GM12878 (cell line): Measurements from ENCODE around the gene DCAF5.

ENCODE experiments used
- CEBPB ChIP-seq, 2 experiments: fragments of 150-350 bp in 1 of 2; IDR thresholded peaks; 2 replicates each; pipeline ENCODE4 v1.6.1; 2012 to 2014; ENCODE audit warnings: low read depth in 2 of 2, low read length in 2 of 2, borderline replicate concordance in 1 of 2, inconsistent platforms in 1 of 2
- EP300 ChIP-seq, 2 experiments: fragments of 150-350 bp in 1 of 2; IDR thresholded peaks; 2 replicates each; pipeline ENCODE4 v1.6.1; 2011 to 2012; ENCODE audit warnings: low read depth in 2 of 2, low read length in 2 of 2, borderline replicate concordance in 1 of 2, improper control_type of control experiment in 1 of 2, inconsistent platforms in 1 of 2; ENCODE audit not compliant: control insufficient read depth in 1 of 2
- POLR2A ChIP-seq: IDR thresholded peaks from 2 replicates; pipeline ENCODE4 v1.6.1; 2011; ENCODE audit warnings: low read depth, mild to moderate bottlenecking, low read length
- POLR2AphosphoS5 ChIP-seq: IDR thresholded peaks from 2 replicates; pipeline ENCODE4 v1.6.1; 2011; ENCODE audit warnings: mild to moderate bottlenecking, low read length, inconsistent platforms
- SP1 ChIP-seq: IDR thresholded peaks from one replicate; pipeline ENCODE4 v1.6.1; 2011; ENCODE audit warnings: low read depth, low read length
- STAT3 ChIP-seq: IDR thresholded peaks from 2 replicates; pipeline ENCODE4 v1.6.1; 2011; ENCODE audit warnings: low read depth, low read length, improper control_type of control experiment
- TARDBP ChIP-seq: IDR thresholded peaks from 2 replicates; pipeline ENCODE4 v1.6.1; 2016; ENCODE audit warnings: borderline replicate concordance
- ZZZ3 ChIP-seq: IDR thresholded peaks from 2 replicates; pipeline ENCODE4 v1.6.1; 2011; ENCODE audit warnings: low read depth; ENCODE audit not compliant: control insufficient read depth, insufficient read length
- TF ChIP-seq, protein P1 (sequence below): IDR thresholded peaks from 2 replicates; pipeline ENCODE4 v1.6.1; 2012; ENCODE audit warnings: low read depth, low read length, improper control_type of control experiment
- TF ChIP-seq, protein P2 (sequence below), 3 experiments: IDR thresholded peaks in 2 of 3; conservative IDR thresholded peaks in 1 of 3; 2 replicates each; pipeline ENCODE4 v1.5.1; 2011; ENCODE audit warnings: low read depth in 3 of 3, low read length in 3 of 3, mild to moderate bottlenecking in 3 of 3, control low read depth in 2 of 3, moderate library complexity in 2 of 3, inconsistent platforms in 1 of 3, mixed read lengths in 1 of 3; ENCODE audit not compliant: control insufficient read depth in 2 of 3, insufficient read depth in 1 of 3; ENCODE audit errors: extremely low read depth in 1 of 3
- TF ChIP-seq, protein P3 (sequence below): IDR thresholded peaks from 2 replicates; pipeline ENCODE4 v1.6.1; 2012; ENCODE audit warnings: low read length, inconsistent platforms

DNA sequence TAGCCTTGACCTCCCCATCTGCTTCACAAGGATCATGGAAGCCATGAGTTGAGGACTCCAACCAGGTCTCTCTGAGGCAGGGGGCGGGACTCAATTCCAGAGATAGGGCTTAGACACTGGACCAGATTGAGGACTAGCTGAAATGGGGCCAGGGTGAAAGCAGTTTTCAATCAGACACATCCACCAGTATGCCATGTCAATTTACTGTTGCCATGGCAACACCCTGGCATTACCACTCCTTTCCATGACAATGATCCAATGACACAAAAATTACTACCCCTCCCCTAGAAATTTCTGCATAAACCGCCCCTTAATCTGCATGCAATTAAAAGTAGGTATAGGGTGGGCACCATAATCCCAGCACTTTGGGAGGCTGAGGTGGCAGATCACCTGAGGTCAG lies 18.6 kb upstream of the DCAF5 start:
- TF ChIP-seq, protein P1, sequence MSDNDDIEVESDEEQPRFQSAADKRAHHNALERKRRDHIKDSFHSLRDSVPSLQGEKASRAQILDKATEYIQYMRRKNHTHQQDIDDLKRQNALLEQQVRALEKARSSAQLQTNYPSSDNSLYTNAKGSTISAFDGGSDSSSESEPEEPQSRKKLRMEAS: no peak
- TF ChIP-seq, protein P2, sequence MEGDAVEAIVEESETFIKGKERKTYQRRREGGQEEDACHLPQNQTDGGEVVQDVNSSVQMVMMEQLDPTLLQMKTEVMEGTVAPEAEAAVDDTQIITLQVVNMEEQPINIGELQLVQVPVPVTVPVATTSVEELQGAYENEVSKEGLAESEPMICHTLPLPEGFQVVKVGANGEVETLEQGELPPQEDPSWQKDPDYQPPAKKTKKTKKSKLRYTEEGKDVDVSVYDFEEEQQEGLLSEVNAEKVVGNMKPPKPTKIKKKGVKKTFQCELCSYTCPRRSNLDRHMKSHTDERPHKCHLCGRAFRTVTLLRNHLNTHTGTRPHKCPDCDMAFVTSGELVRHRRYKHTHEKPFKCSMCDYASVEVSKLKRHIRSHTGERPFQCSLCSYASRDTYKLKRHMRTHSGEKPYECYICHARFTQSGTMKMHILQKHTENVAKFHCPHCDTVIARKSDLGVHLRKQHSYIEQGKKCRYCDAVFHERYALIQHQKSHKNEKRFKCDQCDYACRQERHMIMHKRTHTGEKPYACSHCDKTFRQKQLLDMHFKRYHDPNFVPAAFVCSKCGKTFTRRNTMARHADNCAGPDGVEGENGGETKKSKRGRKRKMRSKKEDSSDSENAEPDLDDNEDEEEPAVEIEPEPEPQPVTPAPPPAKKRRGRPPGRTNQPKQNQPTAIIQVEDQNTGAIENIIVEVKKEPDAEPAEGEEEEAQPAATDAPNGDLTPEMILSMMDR (IDR thresholded peaks at IDR 0.05 in 2 of 3, conservative IDR thresholded peaks at IDR 0.05 in 1 of 3; ENCODE audit: control insufficient read depth in 2 of 3, extremely low read depth in 1 of 3, insufficient read depth in 1 of 3, low read depth in 3 of 3, low read length in 3 of 3): no peak
- TF ChIP-seq, protein P3, sequence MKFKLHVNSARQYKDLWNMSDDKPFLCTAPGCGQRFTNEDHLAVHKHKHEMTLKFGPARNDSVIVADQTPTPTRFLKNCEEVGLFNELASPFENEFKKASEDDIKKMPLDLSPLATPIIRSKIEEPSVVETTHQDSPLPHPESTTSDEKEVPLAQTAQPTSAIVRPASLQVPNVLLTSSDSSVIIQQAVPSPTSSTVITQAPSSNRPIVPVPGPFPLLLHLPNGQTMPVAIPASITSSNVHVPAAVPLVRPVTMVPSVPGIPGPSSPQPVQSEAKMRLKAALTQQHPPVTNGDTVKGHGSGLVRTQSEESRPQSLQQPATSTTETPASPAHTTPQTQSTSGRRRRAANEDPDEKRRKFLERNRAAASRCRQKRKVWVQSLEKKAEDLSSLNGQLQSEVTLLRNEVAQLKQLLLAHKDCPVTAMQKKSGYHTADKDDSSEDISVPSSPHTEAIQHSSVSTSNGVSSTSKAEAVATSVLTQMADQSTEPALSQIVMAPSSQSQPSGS: no peak
- TF ChIP-seq SP1: no peak
- TF ChIP-seq EP300 (IDR thresholded peaks at IDR 0.05; ENCODE audit: borderline replicate concordance in 1 of 2, control insufficient read depth in 1 of 2, low read depth in 2 of 2, low read length in 2 of 2): no peak
- TF ChIP-seq POLR2A: no peak
- TF ChIP-seq STAT3: no peak
- no peak for TF ChIP-seq POLR2AphosphoS5
- TF ChIP-seq CEBPB (IDR thresholded peaks at IDR 0.05; ENCODE audit: borderline replicate concordance in 1 of 2, low read depth in 2 of 2, low read length in 2 of 2): no peak
- TF ChIP-seq TARDBP: no peak
- TF ChIP-seq ZZZ3: no peak
